Ascending aorta (tissue), 2 donors: Measurements from ENCODE around the gene PYHIN1. TPM values are rescaled to one million over a fixed set of nuclear protein-coding genes. Genes with fewer than 3 reads are reported as not detected.
"Not testable (repeated sequence)": the region's sequence is repeated elsewhere in the genome, so short reads cannot be mapped to it uniquely, and the experiment has no call there.

Experiments
- DNase-seq, 2 donors: peaks; one replicate each; pipeline ENCODE4 v3.0.0-alpha.2; 2019; ENCODE audit warnings: low spot score in 2 of 2
- H3K27ac ChIP-seq, 2 donors: fragments of 200-600 bp; sonication (generic); one replicate each; pipeline ENCODE4 v1.5.1; 2016 to 2017; ENCODE audit warnings: mild to moderate bottlenecking in 1 of 2
- H3K27me3 ChIP-seq: fragments of 200-600 bp; sonication (generic); one replicate; pipeline ENCODE4 v1.5.1; 2017
- H3K36me3 ChIP-seq, 2 donors: fragments of 200-600 bp; sonication (generic); one replicate each; pipeline ENCODE4 v1.5.1; 2016
- H3K4me1 ChIP-seq, 2 donors: fragments of 200-600 bp; sonication (generic); one replicate each; pipeline ENCODE4 v1.5.1; 2016 to 2017; ENCODE audit warnings: mild to moderate bottlenecking in 1 of 2
- H3K4me3 ChIP-seq, 2 donors: fragments of 200-600 bp; sonication (generic); one replicate each; pipeline ENCODE4 v1.5.1; 2016 to 2017; ENCODE audit warnings: mild to moderate bottlenecking in 1 of 2
- H3K9me3 ChIP-seq, 2 donors: fragments of 200-600 bp; sonication (generic); one replicate each; pipeline ENCODE4 v1.5.1; 2016
- intact Hi-C: fragments of 100-400 bp; cut with DNase I; formaldehyde crosslinking; loops from one replicate; pipeline ENCODE4 v1.15.1; 2023
- total RNA-seq: library from RNA; depleted of rRNA; stranded (reverse); fragments of >200 nt; gene quantifications from one replicate; pipeline ENCODE4 v1.1.0, GENCODE V29; 2016
- TF ChIP-seq, protein P1 (sequence below), 3 experiments: fragments of 200-600 bp in 2 of 3; fragments of 450-650 bp in 1 of 3; sonication (generic) in 2 of 3; IDR thresholded peaks; one replicate each; pipeline ENCODE4 v1.5.1; 2016 to 2019; ENCODE audit warnings: antibody characterized with exemption in 3 of 3, mild to moderate bottlenecking in 1 of 3, moderate library complexity in 1 of 3

Gene PYHIN1
- total RNA-seq, 1 donor from 2014 or later = 2.8 TPM

DNA sequence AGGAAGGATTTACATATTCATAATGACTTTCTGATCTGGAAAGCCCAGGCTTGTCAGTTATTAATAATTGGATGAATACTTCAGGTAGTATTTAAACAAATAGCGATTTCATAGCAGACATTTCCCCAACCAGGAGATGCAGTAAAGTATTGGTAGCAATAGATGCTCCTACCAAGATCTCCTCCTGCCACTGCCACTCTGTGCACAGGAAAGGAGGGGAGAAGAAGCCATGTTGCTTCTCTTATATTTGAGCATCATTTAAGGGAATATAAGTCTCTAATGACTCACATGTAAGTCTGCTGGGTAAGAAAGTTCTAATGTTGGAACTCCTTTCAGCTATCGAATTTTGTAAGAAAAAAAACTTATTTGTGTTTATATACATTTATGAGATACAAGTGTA is 77.9 kb downstream of the PYHIN1 start:
- Histone ChIP-seq H3K27ac (peak overlapping the region; percentile 68 to 78), H3K36me3 (no peaks in the 10 kb centered on the region), H3K4me3 (peak overlapping the region; percentile 62 to 66), H3K27me3 (no peaks in the 10 kb centered on the region), H3K9me3 (no peaks in the 10 kb centered on the region), H3K4me1 (no peaks in the 10 kb centered on the region)
- intact Hi-C loops = loop anchor here (1.0 kb wide), 1 partner anchor 9 kb away; no protein-coding TSS in a partner anchor
- no peak for DNase-seq
- TF ChIP-seq, protein P1, sequence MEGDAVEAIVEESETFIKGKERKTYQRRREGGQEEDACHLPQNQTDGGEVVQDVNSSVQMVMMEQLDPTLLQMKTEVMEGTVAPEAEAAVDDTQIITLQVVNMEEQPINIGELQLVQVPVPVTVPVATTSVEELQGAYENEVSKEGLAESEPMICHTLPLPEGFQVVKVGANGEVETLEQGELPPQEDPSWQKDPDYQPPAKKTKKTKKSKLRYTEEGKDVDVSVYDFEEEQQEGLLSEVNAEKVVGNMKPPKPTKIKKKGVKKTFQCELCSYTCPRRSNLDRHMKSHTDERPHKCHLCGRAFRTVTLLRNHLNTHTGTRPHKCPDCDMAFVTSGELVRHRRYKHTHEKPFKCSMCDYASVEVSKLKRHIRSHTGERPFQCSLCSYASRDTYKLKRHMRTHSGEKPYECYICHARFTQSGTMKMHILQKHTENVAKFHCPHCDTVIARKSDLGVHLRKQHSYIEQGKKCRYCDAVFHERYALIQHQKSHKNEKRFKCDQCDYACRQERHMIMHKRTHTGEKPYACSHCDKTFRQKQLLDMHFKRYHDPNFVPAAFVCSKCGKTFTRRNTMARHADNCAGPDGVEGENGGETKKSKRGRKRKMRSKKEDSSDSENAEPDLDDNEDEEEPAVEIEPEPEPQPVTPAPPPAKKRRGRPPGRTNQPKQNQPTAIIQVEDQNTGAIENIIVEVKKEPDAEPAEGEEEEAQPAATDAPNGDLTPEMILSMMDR (IDR thresholded peaks at IDR 0.05) = no peak

DNA sequence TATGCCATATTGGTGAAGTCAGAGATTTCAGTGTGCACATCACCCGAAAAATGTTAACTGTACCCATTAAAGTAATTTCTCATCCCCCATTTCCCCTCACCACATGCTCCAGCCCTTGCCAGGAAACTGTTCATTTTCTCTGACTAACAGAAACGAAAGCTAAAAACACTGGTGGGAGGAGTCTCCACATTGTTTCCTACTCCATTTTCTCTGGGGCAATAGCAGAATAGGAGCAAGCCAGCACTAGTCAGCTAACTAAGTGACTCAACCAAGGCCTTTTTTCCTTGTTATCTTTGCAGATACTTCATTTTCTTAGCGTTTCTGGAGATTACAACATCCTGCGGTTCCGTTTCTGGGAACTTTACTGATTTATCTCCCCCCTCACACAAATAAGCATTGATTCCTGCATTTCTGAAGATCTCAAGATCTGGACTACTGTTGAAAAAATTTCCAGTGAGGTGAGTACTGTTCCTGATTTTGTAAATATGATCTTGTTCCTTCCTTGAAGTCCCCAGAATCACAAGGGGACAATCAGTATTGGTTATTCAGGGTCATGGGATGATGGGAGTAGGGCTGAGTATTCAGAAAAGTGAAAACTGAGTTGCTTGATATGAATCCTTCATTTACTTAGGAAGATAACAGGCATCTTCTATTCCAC is 78.5 kb downstream of the PYHIN1 start, which contains the start of gene IFI16:
Gene IFI16 (plus strand): TSS at position 204 of the 658 bp plus-strand sequence. CDS start 4,774 bp downstream, outside the sequence.
- Histone ChIP-seq H3K27me3 (no peaks in the 10 kb centered on the region), H3K4me3 (peak within 1 kb of the TSS; percentile 62 to 66), H3K27ac (peak within 1 kb of the TSS; percentile 68 to 78), H3K4me1 (peaks cover 0 to 2% of the 10 kb centered on the region in 2 donors), H3K9me3 (no peaks in the 10 kb centered on the region), H3K36me3 (peaks cover 1 to 3% of the 10 kb centered on the region in 2 donors)
- intact Hi-C loops = loop anchor here (1.0 kb wide), 1 partner anchor 10 kb away; no protein-coding TSS in a partner anchor
- TF ChIP-seq, protein P1 (IDR thresholded peaks at IDR 0.05) = no peak
- DNase-seq = peak in 1 of 2 donors; percentile 84

DNA sequence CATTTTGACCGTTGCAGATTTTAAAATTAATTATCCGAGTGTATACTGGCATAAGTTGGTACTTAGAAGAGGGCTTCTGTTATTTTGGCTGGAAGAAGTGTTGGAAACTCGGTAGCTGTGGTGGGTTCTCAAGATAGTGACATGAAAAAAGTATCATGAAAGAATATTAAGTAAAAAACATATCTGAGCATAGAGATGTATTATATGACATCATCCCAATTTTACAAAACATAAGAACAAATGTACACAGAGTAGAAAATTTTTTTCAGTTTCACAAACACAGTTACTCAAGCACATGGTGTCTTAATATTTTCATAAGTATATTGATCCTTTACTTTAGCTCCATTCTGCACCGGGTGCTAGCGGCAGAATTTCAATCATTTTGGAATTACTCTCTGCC is 79.0 kb downstream of the PYHIN1 start:
- TF ChIP-seq, protein P1 (IDR thresholded peaks at IDR 0.05) = no peak
- H3K9me3 ChIP-seq = no peaks in the 10 kb centered on the region

DNA sequence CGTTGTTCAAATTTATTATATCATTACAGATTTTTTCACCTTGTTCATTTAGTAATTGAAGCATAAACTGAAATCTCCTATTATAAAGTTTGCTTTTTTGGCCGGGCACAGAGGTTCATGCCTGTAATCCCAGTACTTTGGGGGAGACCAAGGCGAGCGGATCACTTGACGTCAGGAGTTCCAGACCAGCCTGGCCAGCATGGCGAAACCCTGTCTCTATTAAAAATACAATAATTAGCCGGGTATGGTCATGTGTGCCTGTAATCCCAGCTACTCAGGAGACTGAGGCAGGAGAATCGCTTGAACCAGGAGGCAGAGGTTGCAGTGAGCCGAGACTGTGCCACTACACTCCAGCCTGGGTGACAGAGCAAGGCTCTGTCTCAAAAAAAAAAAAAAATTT is 79.6 kb downstream of the PYHIN1 start:
- Histone ChIP-seq H3K27ac (peak overlapping the region; percentile 68 to 78), H3K36me3 (peaks cover 7 to 13% of the 10 kb centered on the region in 2 donors), H3K4me3 (peak overlapping the region; percentile 62 to 66)
- H3K27me3 ChIP-seq, H3K9me3 ChIP-seq, intact Hi-C loops, DNase-seq, H3K4me1 ChIP-seq: not testable (repeated sequence)

More for the DNA sequence above, 79.0 kb downstream of the PYHIN1 start:
- Histone ChIP-seq H3K27ac (peak overlapping the region; percentile 68 to 78), H3K36me3 (peaks cover 3 to 9% of the 10 kb centered on the region in 2 donors), H3K4me3 (peak overlapping the region; percentile 62 to 66), H3K27me3 (no peaks in the 10 kb centered on the region), H3K4me1 (peaks cover 0 to 2% of the 10 kb centered on the region in 2 donors)
- intact Hi-C loops = no loop called here
- DNase-seq = no peak

DNA sequence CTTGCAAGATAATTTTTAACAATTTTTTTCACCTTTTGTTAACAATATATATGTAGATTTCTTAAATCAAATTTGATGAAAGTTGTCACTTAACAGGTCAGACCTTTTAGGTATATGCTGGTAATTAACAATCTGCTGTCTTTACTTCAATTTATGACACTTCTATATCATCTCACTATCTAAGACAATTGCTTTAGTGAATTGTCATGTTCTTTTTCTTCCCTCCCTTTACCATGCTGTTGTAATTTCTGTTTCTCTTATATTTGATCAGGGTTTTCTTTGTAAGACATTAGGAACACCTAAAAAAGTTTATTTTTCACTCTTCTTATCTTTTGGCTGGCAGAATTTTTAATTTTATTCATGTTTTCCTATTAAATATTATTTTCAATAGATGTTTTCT is 80.4 kb downstream of the PYHIN1 start:
- DNase-seq = no peak
- Histone ChIP-seq H3K4me3 (peak overlapping the region; percentile 62 to 66), H3K27ac (peak overlapping the region in 1 of 2 donors; percentile 68), H3K4me1 (peaks cover 0 to 2% of the 10 kb centered on the region in 2 donors), H3K36me3 (peaks cover 15 to 20% of the 10 kb centered on the region in 2 donors), H3K27me3 (no peaks in the 10 kb centered on the region), H3K9me3 (no peaks in the 10 kb centered on the region)
- intact Hi-C loops = no loop called here
- TF ChIP-seq, protein P1 (IDR thresholded peaks at IDR 0.05) = no peak

DNA sequence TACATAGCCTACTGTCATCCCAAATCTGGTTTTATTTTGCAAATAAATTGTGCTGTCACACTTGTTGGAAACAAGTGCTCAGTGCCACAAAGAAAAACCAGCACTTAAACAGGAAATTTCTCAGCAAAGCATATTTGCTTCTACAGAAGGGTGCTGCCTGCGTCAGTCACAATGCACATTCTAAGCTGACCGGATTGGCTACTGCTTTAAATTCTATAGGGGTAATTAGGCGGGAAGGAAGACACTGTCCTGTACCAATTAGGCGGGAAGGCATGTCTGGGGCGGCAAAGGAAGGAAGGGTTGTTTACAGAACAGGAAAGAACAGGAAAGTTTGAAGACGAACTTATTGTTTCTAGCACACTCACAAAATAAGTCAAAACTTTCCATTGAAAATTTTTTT is 81.1 kb downstream of the PYHIN1 start:
- Histone ChIP-seq H3K9me3 (no peaks in the 10 kb centered on the region), H3K27me3 (no peaks in the 10 kb centered on the region), H3K4me3 (peak overlapping the region; percentile 62 to 66), H3K4me1 (peaks cover 0 to 2% of the 10 kb centered on the region in 2 donors), H3K36me3 (peaks cover 16 to 26% of the 10 kb centered on the region in 2 donors), H3K27ac (peak overlapping the region in 1 of 2 donors; percentile 68)
- no peak for DNase-seq
- intact Hi-C loops = no loop called here
- TF ChIP-seq, protein P1 (IDR thresholded peaks at IDR 0.05) = no peak
